Mesenchymal stem cell (in vitro differentiated cells and primary cell): ENCODE measurements around the gene TNS2.
A peak's percentile ranks its signal among the peaks of the same experiment; 100 is the strongest.

Experiments used
- DNase-seq: peaks from one replicate; pipeline ENCODE4 v3.0.0-alpha.2; 2013
- H2AFZ ChIP-seq: one replicate; pipeline ENCODE4 v1.6.1; 2013; ENCODE audit warnings: low read depth, mild to moderate bottlenecking, control low read depth, inconsistent platforms, low read length, moderate library complexity
- H2AK5ac ChIP-seq: 2 replicates; pipeline ENCODE4 v1.6.1; 2013; ENCODE audit warnings: low read length, moderate library complexity, mild to moderate bottlenecking, inconsistent platforms; ENCODE audit not compliant: severe bottlenecking
- H2BK120ac ChIP-seq: one replicate; pipeline ENCODE4 v1.6.1; 2013; ENCODE audit warnings: low read depth, mild to moderate bottlenecking, inconsistent platforms, low read length, moderate library complexity
- H2BK12ac ChIP-seq, 2 experiments: one replicate each; pipeline ENCODE4 v1.6.1; 2013; ENCODE audit warnings: inconsistent platforms in 2 of 2, low read length in 2 of 2, mild to moderate bottlenecking in 2 of 2, moderate library complexity in 2 of 2, control low read depth in 1 of 2
- H2BK15ac ChIP-seq: one replicate; pipeline ENCODE4 v1.6.1; 2013; ENCODE audit warnings: mild to moderate bottlenecking, low read depth, inconsistent platforms; ENCODE audit not compliant: poor library complexity, severe bottlenecking
- H2BK5ac ChIP-seq: 2 replicates; pipeline ENCODE4 v1.6.1; 2013; ENCODE audit warnings: low read depth, mild to moderate bottlenecking, low read length, control low read depth, inconsistent platforms; ENCODE audit not compliant: poor library complexity, severe bottlenecking
- H3K14ac ChIP-seq, 2 experiments: one replicate each; pipeline ENCODE4 v1.6.1; 2013; ENCODE audit warnings: inconsistent platforms in 2 of 2, low read length in 2 of 2, control low read depth in 1 of 2, mild to moderate bottlenecking in 1 of 2, moderate library complexity in 1 of 2
- H3K18ac ChIP-seq, 2 experiments: one replicate each; pipeline ENCODE4 v1.6.1; 2013; ENCODE audit warnings: inconsistent platforms in 2 of 2, low read length in 2 of 2, control low read depth in 1 of 2, low read depth in 1 of 2, mild to moderate bottlenecking in 1 of 2
- H3K23ac ChIP-seq, 2 experiments: one replicate each; pipeline ENCODE4 v1.6.1; 2013; ENCODE audit warnings: inconsistent platforms in 2 of 2, low read length in 2 of 2, mild to moderate bottlenecking in 2 of 2, moderate library complexity in 2 of 2, control low read depth in 1 of 2
- H3K27ac ChIP-seq: 2 replicates; pipeline ENCODE4 v1.5.1; 2013; ENCODE audit warnings: mild to moderate bottlenecking, moderate library complexity, low read length, control low read depth, inconsistent platforms; ENCODE audit not compliant: poor library complexity, severe bottlenecking
- H3K27me3 ChIP-seq, 2 experiments: 2 replicates each; pipeline versions ENCODE4 v1.6.1 to v1.7.0; 2013; ENCODE audit warnings: low read length in 2 of 2, mild to moderate bottlenecking in 2 of 2, moderate library complexity in 2 of 2, control low read depth in 1 of 2, inconsistent platforms in 1 of 2; ENCODE audit not compliant: control insufficient read depth in 1 of 2, insufficient read depth in 1 of 2
- H3K36me3 ChIP-seq, 2 experiments: 2 replicates each; pipeline versions ENCODE4 v1.6.1 to v1.7.0; 2013; ENCODE audit warnings: low read length in 2 of 2, control low read depth in 1 of 2, inconsistent platforms in 1 of 2, low read depth in 1 of 2, mild to moderate bottlenecking in 1 of 2; ENCODE audit not compliant: insufficient read depth in 2 of 2, control insufficient read depth in 1 of 2
- H3K4ac ChIP-seq, 2 experiments: one replicate each; pipeline ENCODE4 v1.6.1; 2013; ENCODE audit warnings: inconsistent platforms in 2 of 2, low read length in 2 of 2, mild to moderate bottlenecking in 2 of 2, moderate library complexity in 2 of 2, control low read depth in 1 of 2, low read depth in 1 of 2
- H3K4me1 ChIP-seq: 2 replicates; pipeline ENCODE4 v1.6.1; 2013; ENCODE audit warnings: low read depth, low read length, control low read depth; ENCODE audit not compliant: control insufficient read depth, insufficient read depth
- H3K4me2 ChIP-seq: 2 replicates; pipeline ENCODE4 v1.6.1; 2013; ENCODE audit warnings: low read length, mild to moderate bottlenecking, inconsistent platforms; ENCODE audit not compliant: poor library complexity, severe bottlenecking
- H3K4me3 ChIP-seq, 2 experiments: 2 replicates each; pipeline versions ENCODE4 v1.5.1 to v1.7.0; 2013; ENCODE audit warnings: low read length in 2 of 2, mild to moderate bottlenecking in 2 of 2, control low read depth in 1 of 2, low read depth in 1 of 2; ENCODE audit not compliant: insufficient read depth in 1 of 2
- H3K79me1 ChIP-seq: replicated peaks from 2 replicates; pipeline ENCODE4 v1.6.1; 2013; ENCODE audit warnings: mild to moderate bottlenecking, control low read depth, low read length, inconsistent platforms; ENCODE audit not compliant: poor library complexity, severe bottlenecking
- H3K9ac ChIP-seq: 2 replicates; pipeline ENCODE4 v1.7.0; 2013; ENCODE audit warnings: mild to moderate bottlenecking, low read length, moderate library complexity
- H3K9me3 ChIP-seq: 2 replicates; pipeline ENCODE4 v1.7.0; 2013; ENCODE audit warnings: mild to moderate bottlenecking, low read length; ENCODE audit not compliant: control insufficient read depth
- H4K8ac ChIP-seq: one replicate; pipeline ENCODE4 v1.6.1; 2013; ENCODE audit warnings: inconsistent platforms, mild to moderate bottlenecking, low read length, moderate library complexity
- H4K91ac ChIP-seq: one replicate; pipeline ENCODE4 v1.6.1; 2013; ENCODE audit warnings: mild to moderate bottlenecking, low read length, inconsistent platforms
- WGBS: methylation state at CpG from one replicate; pipeline ENCODE4 v1.1.7; 2013; ENCODE audit warnings: mixed read lengths; 5-methylcytosine and 5-hydroxymethylcytosine counted together

The TNS2 gene

GRCh38 chr12:53059434-53060063 is 9.7 kb downstream of the TNS2 start:
- Histone ChIP-seq H3K36me3 (peaks cover 78 to 81% of the 10 kb centered on the region in 2 experiments), H3K4ac (no peak overlapping the region), H3K9me3 (no peaks in the 10 kb centered on the region), H4K91ac (no peak overlapping the region), H3K14ac (no peak overlapping the region), H2BK120ac (no peak overlapping the region), H3K27me3 (no peaks in the 10 kb centered on the region), H3K4me3 (no peak overlapping the region), H3K9ac (no peak overlapping the region), H3K4me1 (peaks cover 26% of the 10 kb centered on the region), H2AFZ (no peak overlapping the region), H2BK15ac (no peak overlapping the region), H3K27ac (no peak overlapping the region), H3K18ac (no peak overlapping the region), H3K23ac (no peak overlapping the region), H2BK5ac (no peak overlapping the region), H2AK5ac (no peak overlapping the region), H4K8ac (peak overlapping the region; percentile 19), H3K4me2 (no peak overlapping the region), H3K79me1 (no peaks in the 10 kb centered on the region), H2BK12ac (no peak overlapping the region)
- 96% methylated on average over 24 of the region's 24 CpGs for WGBS
- no peak for DNase-seq

- Histone ChIP-seq H3K9ac (no peak overlapping the region), H4K8ac (no peak overlapping the region), H3K14ac (no peak overlapping the region), H3K23ac (no peak overlapping the region), H3K4me1 (peaks cover 25% of the 10 kb centered on the region), H3K4me2 (no peak overlapping the region), H2AK5ac (no peak overlapping the region), H2BK5ac (no peak overlapping the region), H4K91ac (no peak overlapping the region), H2BK15ac (no peak overlapping the region), H2BK120ac (no peak overlapping the region), H3K18ac (peak overlapping the region in 1 of 2 experiments; percentile 23), H2AFZ (no peak overlapping the region), H2BK12ac (no peak overlapping the region), H3K36me3 (peaks cover 82 to 84% of the 10 kb centered on the region in 2 experiments), H3K27ac (no peak overlapping the region), H3K27me3 (no peaks in the 10 kb centered on the region), H3K9me3 (no peaks in the 10 kb centered on the region), H3K79me1 (no peaks in the 10 kb centered on the region), H3K4me3 (no peak overlapping the region), H3K4ac (no peak overlapping the region)
- 95% methylated on average over 15 of the region's 17 CpGs for WGBS
- no peak for DNase-seq
Observed at GRCh38 chr12:53060064-53060720, 10.3 kb downstream of the TNS2 start.

GRCh38 chr12:53060721-53061276 is 10.9 kb downstream of the TNS2 start:
- WGBS, result 97% methylated on average over 17 of the region's 18 CpGs
- H3K18ac ChIP-seq, result peak overlapping the region in 1 of 2 experiments; percentile 23

GRCh38 chr12:53061404-53062010 is 11.6 kb downstream of the TNS2 start:
- 91% methylated on average over 5 of the region's 5 CpGs for WGBS
- H2BK12ac ChIP-seq, result no peak overlapping the region

More at GRCh38 chr12:53060721-53061276, 10.9 kb downstream of the TNS2 start:
- H3K9ac ChIP-seq, result peak overlapping the region; percentile 71
- H3K9me3 ChIP-seq, result no peaks in the 10 kb centered on the region
- H3K23ac ChIP-seq, result no peak overlapping the region
- H3K4me2 ChIP-seq, result no peak overlapping the region
- no peak overlapping the region for H4K8ac ChIP-seq
- peak overlapping the region; percentile 4 for H4K91ac ChIP-seq
- H3K27ac ChIP-seq, result no peak overlapping the region
- peaks cover 82 to 85% of the 10 kb centered on the region in 2 experiments for H3K36me3 ChIP-seq
- H2BK12ac ChIP-seq, result no peak overlapping the region
- H3K14ac ChIP-seq, result no peak overlapping the region
- peaks cover 26% of the 10 kb centered on the region for H3K4me1 ChIP-seq
- no peaks in the 10 kb centered on the region for H3K27me3 ChIP-seq
- H2BK120ac ChIP-seq, result no peak overlapping the region
- peak overlapping the region in 1 of 2 experiments; percentile 18 for H3K4ac ChIP-seq
- no peak overlapping the region for H2BK15ac ChIP-seq
- H2BK5ac ChIP-seq, result no peak overlapping the region
- no peak overlapping the region for H2AFZ ChIP-seq
- H2AK5ac ChIP-seq, result no peak overlapping the region
- H3K4me3 ChIP-seq, result no peak overlapping the region
- DNase-seq, result no peak
- H3K79me1 ChIP-seq, result no peaks in the 10 kb centered on the region

More at GRCh38 chr12:53061404-53062010, 11.6 kb downstream of the TNS2 start:
- Histone ChIP-seq H3K4ac (no peak overlapping the region), H2AK5ac (no peak overlapping the region), H2AFZ (no peak overlapping the region), H3K23ac (no peak overlapping the region), H2BK5ac (no peak overlapping the region), H3K9ac (peak overlapping the region; percentile 71), H3K36me3 (peaks cover 82 to 91% of the 10 kb centered on the region in 2 experiments), H3K4me1 (peaks cover 30% of the 10 kb centered on the region), H4K91ac (no peak overlapping the region), H3K4me3 (no peak overlapping the region), H3K79me1 (peaks cover 3% of the 10 kb centered on the region), H3K9me3 (no peaks in the 10 kb centered on the region), H3K14ac (no peak overlapping the region), H3K27me3 (no peaks in the 10 kb centered on the region), H3K4me2 (no peak overlapping the region), H2BK120ac (no peak overlapping the region), H4K8ac (no peak overlapping the region), H2BK15ac (peak overlapping the region; percentile 17), H3K18ac (peak overlapping the region in 1 of 2 experiments; percentile 23), H3K27ac (no peak overlapping the region)
- no peak for DNase-seq
